C4-2B (cell line): ENCODE results near the gene ANTXR2.
"Not testable (repeated sequence)": the region's sequence is repeated elsewhere in the genome, so short reads cannot be mapped to it uniquely, and the experiment has no call there.

Experiments used
- H3K27ac ChIP-seq: fragments of 450-650 bp; 2 replicates; pipeline ENCODE4 v1.5.1; 2017
- ZFX ChIP-seq: fragments of 450-650 bp; IDR thresholded peaks from 2 replicates; pipeline ENCODE4 v1.6.1; 2017
- TF ChIP-seq, protein P1 (sequence below): fragments of 450-650 bp; conservative IDR thresholded peaks from 2 replicates; pipeline ENCODE4 v1.5.1; 2017; ENCODE audit warnings: mild to moderate bottlenecking

Gene ANTXR2

DNA sequence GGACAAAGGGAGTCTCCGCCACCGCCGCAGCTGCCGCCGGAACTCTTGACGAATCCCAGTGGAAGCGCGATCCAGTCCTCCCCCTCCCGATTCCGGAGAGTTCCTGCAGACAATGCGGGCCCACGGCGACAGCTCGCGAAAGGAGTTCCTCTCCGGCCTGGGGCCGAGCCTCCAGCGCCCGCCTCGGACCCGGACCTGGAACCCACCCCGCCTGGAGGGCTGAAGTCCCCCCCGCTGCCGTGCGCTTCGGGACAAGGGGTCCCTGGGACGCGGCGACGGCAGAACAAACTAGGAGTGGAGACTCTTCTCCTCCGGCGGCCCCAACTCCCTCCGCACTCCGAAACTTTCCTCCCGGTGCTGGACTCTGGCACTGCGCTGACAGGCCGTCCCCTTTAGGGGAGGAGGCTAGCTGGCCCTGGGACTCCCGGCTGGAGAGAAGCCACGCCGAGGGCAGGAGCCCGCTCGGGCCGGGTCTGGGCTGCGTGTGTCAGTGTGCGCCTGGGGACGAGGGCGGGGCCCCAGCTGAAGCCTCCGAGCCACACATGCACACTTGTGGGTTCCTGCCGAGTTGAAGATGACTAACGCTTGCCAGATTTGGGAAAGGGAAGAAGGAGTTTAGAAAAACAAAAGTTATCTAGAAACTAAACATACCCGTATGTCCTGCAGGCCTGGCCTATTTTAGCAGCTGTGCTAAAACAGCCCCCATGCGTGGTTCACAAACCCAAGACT is at the start of gene ANTXR2:
Gene ANTXR2 (minus strand): TSS at position 486 of the 729 bp plus-strand sequence. CDS start 669 bp downstream, outside the sequence.
- 0 out of 2 replicates have a peak, but pooled peaks have one; percentile 25 for TF ChIP-seq ZFX
- TF ChIP-seq, protein P1, sequence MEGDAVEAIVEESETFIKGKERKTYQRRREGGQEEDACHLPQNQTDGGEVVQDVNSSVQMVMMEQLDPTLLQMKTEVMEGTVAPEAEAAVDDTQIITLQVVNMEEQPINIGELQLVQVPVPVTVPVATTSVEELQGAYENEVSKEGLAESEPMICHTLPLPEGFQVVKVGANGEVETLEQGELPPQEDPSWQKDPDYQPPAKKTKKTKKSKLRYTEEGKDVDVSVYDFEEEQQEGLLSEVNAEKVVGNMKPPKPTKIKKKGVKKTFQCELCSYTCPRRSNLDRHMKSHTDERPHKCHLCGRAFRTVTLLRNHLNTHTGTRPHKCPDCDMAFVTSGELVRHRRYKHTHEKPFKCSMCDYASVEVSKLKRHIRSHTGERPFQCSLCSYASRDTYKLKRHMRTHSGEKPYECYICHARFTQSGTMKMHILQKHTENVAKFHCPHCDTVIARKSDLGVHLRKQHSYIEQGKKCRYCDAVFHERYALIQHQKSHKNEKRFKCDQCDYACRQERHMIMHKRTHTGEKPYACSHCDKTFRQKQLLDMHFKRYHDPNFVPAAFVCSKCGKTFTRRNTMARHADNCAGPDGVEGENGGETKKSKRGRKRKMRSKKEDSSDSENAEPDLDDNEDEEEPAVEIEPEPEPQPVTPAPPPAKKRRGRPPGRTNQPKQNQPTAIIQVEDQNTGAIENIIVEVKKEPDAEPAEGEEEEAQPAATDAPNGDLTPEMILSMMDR, result no peak
- peak within 1 kb of the TSS; percentile 73 for H3K27ac ChIP-seq

DNA sequence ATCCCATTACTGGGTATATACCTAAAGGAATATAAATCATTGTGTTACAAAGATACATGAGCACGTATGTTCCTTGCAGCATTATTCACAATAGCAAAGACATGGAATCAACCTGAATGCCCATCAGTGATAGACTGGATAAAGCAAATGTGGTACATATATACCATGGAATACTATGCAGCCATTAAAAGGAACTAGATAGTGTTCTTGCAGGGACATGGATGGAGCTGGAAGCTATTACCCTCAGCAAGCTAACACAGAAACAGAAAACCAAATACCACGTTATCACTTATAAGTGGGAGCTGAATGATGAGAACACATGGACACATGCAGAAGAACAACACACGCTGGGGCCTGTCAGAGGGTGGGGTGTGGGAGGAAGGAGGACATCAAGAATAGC is 48.8 kb upstream of the ANTXR2 start:
- H3K27ac ChIP-seq, result not testable (repeated sequence)

DNA sequence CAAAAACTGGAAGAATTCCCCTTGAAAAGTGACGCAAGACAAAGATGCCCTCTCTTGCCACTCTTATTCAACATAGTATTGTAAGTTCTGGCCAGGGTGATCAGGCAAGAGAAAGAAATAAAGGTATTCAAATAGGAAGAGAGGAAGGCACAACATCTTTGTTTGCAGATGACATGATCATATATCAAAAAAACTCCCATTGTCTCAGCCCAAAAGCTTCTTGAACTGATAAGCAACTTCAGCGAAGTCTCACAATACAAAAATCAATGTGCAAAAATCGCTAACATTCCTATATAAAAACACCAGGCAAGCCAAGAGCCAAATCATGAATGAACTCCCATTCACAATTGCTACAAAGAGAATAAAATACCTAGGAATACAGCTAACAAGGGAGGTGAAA is 46.6 kb upstream of the ANTXR2 start:
- not testable (repeated sequence) for H3K27ac ChIP-seq

DNA sequence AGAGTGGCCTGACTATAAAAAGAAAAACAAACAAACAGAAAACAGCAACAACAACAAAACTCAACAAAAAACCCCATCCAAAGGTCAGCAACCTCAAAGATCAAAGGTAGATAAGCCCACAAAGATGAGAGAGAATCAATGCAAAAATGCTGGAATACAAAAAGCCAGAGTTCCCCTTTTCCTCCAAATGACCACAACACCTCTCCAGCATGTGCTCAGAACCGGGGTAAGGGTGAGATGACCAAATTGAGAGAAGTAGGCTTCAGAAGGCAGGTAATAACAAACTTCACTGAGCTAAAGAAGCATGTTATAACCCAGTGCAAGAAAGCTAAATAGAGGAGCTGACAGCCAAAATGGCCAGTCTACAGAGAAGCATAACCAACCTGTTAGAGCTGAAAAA is 43.5 kb upstream of the ANTXR2 start:
- TF ChIP-seq, protein P1, result no peak
- no peak for TF ChIP-seq ZFX
- no peak overlapping the region for H3K27ac ChIP-seq

DNA sequence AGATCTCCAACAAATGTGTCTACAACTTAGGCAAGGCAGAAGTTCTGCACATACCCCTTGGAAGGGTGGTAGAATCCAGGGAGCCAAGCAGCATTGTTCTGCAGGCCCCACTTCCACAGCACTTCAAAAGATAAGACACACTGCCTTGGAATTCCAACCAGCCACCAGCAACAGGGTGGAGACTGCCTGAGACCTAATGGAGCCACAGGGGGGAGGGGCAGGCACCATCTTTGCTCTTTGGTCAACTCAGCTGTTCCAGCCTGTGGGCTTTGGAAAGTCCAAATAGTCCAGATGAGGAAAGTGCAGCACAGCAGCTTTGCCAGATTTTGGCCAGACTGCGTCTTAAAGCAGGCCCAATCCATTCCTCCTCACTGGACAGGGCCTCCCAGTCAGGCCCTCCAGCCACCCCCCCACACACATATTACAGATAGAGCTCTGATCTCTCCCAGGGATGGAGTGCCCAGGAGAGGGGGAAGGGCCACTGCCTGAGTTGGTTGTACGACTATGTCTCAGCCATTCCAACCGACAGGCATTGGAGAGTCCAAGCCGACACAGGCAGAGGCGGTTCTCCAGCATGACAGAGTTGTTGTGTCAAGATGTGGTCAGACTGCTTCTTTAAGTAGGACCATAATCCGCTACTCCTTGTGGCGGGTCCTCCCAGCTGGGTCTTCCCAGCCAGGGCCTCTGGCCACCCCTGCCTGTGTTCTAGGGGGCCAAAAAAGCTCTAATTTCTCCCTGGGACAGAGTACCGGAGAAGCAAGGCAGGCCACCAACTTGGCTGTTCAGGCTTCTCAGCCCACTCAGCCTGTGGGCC is 42.5 kb upstream of the ANTXR2 start:
- no peak for TF ChIP-seq ZFX
- TF ChIP-seq, protein P1, result no peak
- H3K27ac ChIP-seq, result no peak overlapping the region

DNA sequence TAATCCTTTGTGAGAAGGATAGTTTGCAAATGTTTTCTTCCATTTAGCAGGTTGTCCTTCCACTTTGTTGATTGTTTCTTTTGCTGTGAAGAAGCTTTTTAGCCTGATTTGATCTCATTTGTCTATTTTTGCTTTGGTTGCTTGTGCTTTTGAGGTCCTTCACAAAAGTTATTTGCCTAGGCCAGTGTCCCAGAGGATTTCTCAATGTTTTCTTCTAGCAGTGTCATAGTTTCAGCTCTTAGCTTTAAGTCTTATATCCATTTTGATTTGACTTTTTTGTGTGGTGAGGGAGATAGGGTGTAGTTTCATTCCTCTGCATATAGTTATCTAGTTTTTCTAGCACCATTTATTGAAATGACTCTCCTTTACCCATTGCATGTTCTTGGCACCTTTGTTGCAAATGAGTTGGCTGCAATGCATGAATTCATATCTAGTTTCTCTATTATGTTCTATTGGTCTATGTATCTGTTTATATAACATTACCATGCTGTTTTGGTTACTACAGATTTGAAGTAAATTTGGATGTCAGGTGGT is 41.8 kb upstream of the ANTXR2 start:
- no peak overlapping the region for H3K27ac ChIP-seq
- TF ChIP-seq, protein P1, result no peak
- no peak for TF ChIP-seq ZFX

DNA sequence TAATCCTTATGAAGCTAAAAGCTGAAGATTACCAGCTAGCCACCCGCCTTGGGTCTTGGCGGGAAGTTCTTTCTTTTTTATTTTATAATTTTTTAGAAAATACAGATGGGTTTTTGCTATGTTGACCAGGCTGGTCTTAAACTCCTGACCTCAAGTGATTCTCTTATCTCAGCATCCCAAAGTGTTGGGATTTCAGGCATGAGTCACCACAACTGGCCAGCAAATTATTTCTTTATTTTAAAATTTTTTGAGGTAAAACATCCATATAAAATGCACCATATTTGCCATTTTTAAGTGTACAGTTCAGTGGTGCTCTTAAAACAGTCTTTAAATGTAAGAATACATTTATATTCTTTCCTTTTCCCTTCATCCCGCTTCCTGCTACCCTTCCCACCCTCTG is 40.6 kb upstream of the ANTXR2 start:
- H3K27ac ChIP-seq, result no peak overlapping the region
- TF ChIP-seq, protein P1, result no peak
- no peak for TF ChIP-seq ZFX

DNA sequence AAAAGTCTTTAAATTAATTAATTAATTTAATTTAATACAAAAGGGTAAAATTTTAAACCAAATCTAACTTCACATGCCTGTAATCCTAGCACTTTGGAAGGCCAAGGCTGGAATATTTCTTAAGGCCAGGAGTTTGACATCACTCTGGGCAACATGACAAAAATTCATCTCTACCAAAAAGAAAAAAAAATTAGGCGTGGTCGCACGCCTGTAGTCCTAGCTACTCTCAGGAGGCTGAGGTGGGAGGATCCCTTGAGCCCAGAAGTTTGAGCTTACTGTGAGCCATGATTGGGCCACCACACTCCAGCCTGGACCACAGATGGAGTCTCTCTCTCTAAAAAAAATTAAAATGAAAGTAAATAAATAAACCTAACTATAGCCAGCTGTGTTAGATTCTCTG is 39.2 kb upstream of the ANTXR2 start:
- no peak overlapping the region for H3K27ac ChIP-seq
- TF ChIP-seq, protein P1, result no peak
- no peak for TF ChIP-seq ZFX
